ENCODE data around the gene ME3.

The ME3 gene

DNA sequence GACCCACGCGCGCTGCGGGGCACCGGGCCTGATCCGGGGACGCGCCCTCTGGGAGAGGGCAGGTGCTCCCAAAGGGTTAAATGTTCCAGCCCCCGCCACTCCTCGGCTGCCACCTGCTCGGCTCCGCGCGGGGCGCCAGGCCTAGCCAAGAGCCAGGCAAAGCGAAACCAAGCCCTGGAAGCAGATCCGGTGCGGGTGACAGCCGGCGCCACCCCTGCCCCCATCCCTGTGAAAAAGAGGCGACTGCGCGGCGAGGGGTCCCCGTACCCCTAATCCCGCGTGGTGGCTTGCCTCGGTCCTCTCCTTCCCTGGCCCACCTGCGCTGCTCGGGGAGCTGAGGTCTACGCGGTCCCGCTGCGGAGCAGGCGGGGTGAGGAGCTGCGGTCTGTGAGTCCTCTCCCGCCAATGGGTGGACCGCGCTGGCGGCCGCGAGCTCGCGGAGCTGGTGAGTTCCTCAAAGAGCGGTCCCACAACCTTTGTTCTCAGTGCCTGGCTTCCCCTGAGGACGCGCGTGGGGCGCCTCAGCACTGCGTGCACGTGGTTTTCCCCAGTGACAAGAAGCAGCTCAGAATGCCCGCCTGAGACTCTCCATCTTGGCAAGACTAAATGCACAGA is at the start of gene ME3:
Gene ME3 (minus strand): TSS at position 610 of the 615 bp plus-strand sequence.
- DNase-seq (ENCODE audit: low read depth in 3 of 3) = peak; percentile 14 to 39 (median 34)

DNA sequence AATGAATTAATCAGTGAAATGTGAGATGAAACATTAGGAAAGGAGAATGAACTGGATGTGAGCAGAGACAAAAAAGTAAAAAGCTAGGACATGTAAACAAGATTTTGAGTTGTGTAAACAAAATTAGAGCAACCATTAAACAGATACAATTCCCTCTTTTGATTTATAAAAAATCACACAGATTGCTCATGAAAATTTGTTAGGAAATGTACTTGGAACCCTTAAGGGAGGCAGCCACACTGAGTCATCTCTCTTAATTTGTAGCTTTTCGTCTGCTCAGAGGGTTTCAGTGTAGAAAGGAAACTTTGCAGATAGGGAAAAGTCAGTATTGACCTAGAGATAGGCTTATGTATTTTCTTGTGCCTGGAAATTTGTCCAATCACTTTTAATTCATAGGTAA is 49.6 kb upstream of the ME3 start:
- no peak for DNase-seq (ENCODE audit: low read depth in 3 of 3)

DNA sequence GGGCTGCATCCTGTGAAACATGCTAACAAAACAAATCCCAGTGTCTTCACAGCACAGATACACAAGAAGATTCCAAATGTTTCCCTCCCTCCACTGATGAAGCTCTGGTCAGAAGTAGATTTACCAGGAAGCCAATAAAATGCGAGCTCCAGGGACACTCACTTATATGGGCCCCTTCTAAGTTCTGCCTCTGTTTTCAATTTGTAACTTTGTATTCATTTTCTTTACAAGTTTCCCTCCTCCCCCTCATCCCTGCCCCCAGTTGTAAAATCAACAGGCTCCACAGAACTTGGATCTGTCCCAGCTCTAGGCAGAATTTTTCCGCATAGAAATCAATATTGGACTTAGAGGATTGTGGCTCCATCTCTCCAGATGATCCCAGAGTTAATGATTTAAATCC is 48.1 kb upstream of the ME3 start:
- no peak for DNase-seq (ENCODE audit: low read depth in 3 of 3)

DNA sequence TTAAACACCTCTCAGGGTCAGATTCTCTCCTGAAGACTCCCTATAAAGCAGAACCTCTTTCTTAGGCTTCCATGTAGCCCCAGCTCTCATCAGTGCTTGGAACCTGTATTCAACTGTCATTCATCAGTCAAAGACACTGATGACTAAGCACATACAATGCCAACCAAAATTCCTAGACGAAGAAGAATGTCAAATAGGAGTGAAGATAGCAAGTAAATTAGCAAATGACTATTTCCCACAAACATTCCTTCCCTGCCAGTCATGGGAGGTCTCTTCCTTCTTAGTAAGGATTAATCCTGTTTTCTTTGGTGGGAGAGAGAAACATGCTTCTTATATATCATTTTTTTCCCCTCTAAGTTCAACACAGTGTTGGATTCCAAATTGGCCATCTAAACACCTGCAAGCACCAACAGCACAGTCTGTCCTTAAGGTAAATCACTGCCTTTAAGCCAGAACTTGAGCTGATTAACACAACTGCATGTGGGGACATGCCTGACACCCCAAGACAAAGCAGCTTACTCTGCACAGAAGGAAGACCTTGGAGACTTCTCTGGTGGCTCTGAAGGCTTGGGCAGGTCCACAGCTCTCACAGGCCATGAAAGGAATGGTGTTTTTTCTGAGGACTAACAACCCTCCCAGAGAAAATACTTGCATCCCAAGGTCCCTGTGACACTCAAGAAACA is 47.5 kb upstream of the ME3 start:
- DNase-seq (ENCODE audit: low read depth in 3 of 3) = no peak

DNA sequence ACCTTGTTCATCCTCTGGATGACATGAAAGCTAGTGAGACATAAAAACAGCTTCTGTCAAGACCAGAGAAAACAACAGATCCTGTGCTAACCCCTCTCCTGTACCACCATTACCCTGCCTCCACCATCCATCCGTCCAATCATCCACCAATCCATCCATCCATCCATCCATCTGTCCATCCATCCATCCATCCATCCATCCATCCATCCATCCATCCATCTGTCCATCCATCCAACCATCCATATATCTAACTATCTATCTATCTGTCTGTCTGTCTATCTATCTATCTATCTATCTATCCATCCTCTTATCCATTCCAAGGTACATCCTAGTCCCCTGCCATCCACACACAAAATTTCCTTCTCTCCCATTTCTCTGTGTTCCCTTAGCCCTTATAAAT is 46.6 kb upstream of the ME3 start:
- DNase-seq (ENCODE audit: low read depth in 3 of 3) = no peak

DNA sequence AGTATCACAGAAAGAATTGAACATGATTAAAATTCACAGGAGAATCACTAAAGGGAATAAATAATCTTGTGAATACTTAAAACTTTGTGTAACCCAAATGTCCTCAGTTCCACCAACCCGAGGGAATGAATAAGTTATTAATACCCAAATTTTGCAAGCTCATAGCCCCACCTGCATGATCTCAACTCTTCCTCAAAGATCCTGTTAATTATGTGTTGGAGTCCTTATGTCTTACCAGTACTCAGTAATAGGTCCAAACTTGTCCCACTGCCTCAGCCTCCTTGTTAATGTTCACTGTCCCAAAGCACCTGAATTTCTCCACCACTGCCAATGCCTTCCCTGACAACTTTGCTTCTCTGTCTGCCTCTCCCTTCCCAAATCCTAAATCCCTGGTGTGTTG is 46.1 kb upstream of the ME3 start:
- DNase-seq (ENCODE audit: low read depth in 3 of 3) = no peak

DNA sequence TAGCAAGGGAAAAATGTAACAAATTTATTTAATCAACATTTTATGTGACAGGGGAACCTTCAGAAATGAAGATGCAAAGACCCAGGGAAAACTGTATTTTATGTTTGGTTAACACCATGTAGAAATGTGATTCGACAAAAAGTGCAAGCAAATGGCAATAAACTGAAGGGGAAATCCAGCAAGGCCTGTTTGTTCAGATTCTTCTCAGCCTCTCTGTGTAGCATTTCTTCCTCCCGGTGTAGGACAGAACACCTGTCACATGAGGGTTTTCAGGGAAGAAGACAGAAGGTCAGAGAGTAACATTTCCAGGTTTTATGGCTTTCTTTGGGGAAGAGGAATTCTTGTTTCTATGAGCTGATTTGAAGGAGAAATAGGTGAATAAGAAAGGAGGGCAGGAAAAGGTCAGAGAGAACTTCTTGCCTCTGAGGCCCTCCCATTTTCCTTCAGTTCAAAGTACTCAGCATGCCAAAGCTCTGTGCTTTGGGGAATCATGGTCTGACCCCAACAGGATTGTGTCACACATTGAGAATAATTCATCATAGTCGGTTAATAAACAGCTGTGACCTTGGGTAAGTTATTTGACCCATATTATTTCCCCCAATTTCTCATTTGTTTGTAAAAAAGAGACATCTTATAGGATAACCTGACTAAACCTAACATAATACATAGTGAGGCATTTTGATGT is 45.5 kb upstream of the ME3 start:
- DNase-seq (ENCODE audit: low read depth in 3 of 3) = no peak

DNA sequence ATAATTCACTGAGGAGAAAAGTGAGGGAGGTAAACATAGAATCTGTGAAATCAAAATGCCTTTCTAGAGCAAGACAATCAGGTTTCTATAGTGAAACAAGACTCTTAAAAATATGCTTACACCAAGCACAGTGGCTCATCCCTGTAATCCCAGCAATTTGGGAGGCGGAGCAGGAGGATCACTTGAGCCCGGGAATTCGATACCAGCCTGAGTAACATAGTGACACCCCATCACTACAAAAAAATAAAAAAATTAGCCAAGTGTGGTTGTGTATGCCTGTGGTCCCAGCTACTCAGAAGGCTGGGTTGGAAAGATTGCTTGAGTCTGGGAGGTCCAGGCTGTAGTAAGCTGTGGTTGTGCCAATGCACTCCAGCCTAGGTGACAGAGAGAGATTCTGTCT is 43.2 kb upstream of the ME3 start:
- DNase-seq (ENCODE audit: low read depth in 3 of 3) = no peak

DNA sequence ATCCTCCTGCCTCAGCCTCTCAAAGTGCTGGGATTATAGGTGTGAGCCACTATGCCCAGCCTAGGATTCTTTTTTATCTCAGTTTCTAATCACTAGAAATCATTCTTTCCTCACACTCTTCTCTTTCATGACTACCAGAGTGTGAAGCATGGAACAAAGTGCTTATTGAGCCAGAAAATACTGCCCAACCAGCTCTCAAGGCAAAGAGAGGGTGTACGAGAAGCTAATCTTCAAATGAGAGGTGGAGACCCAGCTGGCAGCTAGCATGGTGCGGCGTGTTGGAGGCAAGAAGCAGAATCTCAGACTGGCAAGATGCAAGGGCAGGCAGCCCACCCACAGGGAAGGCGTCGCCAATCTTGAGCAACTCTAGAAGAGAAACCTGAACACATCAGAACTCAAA is 41.1 kb upstream of the ME3 start:
- DNase-seq (ENCODE audit: low read depth in 3 of 3) = no peak

DNA sequence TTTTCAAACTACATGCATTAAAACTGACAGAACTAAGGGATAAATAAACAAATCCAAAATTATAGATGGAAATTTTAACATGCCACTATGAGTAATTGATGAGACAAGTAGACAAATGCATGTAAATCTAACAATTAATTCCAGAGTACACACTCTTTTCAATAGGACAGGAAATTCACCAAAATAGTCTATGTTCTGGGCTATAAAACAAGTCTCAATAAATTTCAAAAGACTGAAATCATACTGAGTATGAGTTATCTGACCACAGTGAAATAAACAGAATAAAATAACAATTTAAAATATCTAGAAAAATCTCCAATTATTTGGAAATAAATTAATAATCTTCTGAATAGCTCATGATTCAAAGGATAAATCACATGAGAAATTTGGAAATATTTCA is 38.5 kb upstream of the ME3 start:
- DNase-seq (ENCODE audit: low read depth in 3 of 3) = no peak

DNA sequence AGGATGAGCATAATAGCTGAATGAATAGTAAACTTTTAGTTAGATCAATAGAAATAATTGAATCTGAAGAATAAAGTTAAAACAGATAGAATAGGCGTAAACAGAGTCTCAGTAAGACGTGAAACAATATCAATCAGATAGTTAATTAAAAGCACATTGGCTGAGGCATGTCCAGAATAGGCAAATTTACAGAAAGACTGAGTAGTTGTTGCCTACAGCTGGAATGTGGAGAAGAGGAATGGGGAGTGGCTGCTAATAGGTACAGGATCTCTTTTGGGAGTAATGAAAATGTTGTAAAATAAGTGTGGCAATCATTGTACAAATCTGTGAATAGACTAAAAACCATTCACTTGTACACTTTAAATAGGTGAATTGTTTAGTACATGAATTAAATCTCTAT is 36.3 kb upstream of the ME3 start:
- DNase-seq (ENCODE audit: low read depth in 3 of 3) = no peak

DNA sequence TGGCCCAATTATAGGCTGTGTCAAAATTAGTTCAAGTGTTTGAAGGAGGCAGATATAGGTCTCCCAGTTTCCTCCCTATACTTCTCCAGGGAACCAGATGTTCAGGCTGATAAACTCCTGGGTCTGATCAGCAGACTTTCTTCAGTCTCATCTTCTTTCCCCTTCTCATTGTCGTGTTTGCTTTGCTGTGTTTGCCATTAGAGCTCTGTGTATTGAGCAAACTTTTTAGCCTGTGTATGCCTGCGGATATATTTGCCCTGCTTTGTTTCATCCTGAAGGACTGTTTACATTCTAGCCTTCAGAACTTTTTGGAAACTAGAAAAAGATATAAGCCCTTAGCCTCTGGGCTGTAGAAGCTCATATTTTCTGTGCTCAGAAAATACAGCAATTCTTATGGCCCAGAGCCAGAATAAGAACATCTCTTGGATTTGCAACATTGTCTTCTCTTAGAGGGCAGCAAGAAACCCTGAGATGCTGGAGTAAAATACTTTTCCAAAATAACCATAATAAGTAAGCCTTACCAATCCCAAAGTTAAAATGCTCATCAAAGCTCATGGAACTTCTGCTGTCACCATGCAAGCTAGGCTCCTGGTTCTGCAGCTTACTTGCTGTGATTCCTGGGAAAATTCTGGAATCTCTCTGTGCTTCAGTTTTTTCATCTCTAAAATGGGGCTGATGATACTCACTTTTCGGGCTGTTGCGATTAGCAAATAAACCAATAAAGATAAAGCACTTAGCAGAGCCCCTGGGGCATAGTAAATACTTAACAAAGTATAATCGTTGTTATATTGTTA is 34.1 kb upstream of the ME3 start:
- no peak for DNase-seq (ENCODE audit: low read depth in 3 of 3)

DNA sequence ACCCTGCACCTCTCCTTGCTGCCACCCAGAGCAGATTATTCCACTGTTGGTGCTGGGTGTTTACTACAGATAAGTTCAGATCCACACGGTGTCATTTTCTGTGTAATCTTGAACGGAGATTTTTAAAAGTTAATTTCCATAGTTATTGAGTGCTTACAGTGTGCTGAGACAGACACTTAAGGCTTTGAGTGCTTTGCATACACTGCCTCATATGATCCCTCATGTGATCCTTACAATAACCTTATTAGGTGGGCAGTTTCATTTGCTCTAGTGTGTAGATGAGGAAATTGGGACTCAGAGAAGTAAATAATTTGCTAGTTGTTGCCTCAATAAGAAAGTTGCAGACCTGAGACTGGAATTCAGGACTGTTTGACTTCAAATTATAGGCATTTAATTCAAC is 32.3 kb upstream of the ME3 start:
- no peak for DNase-seq (ENCODE audit: low read depth in 3 of 3)

DNA sequence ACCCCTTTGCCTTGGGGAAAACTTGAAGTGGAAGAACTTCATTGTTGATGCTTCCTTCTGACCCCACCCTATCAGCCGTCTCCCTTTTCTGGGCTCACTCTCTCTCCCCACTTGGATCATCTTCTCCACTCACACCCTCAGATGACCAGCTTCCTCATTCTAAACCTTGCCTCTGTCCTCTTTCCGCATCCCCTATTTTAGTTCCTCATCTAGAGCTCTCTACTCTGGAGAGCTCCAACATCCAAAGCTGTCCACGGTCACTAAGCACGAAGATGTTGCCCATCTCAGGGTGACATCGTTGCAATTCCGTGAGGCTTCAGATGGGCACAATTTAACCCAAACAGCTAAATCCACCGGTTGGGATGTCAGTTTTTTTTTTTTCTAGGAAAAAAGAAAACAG is 31.6 kb upstream of the ME3 start:
- DNase-seq (ENCODE audit: low read depth in 3 of 3) = no peak

DNA sequence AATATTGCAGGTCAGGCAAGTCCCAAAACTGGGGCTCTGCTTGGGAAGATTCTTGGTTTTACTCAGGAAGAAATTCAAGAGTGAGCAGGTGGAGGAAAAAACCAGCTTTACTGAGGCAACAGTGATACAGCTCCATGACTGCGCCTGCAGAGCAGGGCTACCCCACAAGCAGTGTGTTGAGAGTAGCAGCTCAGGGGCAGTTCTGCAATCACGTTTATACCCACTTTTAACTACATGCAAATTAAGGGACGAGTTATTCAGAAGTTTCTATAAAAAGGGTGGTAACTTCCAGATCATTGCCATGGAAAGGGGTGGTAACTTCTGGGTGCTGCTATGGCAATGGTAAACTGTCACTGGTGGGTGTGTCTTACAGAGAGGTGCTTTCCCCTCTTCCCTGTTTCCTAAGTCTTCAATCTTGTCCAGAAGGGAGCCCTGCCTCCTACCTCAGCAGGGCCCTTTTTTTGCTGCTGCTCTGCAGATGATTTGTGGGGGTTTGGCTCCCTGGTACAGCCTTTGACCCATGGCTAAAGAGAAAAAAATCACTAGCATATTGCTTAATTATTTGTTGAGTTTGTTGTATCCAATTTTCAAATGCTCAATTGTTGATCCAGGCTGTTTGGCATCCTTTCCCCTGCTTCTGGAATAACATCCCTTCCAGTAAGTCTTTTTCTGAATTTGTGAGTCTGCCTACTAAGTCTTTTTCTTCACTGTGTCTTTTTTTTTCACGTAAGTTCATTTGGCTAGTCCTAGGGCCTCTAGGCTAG is 30.0 kb upstream of the ME3 start:
- no peak for DNase-seq (ENCODE audit: low read depth in 3 of 3)

DNA sequence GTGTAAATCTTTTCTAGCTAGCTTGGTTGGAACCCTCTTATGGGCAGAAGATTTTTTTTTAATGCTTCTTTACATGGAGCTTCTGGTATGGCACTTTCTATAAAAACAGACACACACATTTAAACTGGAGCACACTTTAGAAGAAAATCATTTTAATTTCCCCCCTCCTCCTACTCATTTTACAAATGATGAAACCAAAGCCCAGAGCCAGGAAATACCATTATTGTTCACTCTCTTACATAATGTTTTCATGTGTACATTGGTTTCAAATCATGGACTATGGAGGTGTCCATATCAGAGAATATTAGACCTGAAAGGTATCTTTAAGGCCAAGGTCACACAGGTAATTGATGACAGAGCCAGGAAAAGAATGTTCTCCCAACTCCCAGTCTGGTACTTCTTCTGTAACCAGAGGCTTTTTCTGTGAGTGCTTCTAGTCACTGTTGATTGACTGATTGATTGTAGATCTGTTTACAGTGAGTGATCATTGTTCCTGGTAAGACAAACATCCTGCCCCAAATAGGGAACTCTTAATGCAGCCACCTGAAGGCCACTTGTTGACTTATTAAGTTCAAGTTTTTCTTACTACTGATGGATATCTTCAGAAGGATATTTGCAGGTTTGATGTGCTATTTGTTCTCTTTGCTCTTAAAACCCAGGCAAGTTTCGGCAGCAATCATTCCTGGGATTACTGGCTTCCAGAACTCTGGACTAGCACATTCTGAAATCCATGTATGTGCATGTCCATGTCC is 26.8 kb upstream of the ME3 start:
- no peak for DNase-seq (ENCODE audit: low read depth in 3 of 3)

DNA sequence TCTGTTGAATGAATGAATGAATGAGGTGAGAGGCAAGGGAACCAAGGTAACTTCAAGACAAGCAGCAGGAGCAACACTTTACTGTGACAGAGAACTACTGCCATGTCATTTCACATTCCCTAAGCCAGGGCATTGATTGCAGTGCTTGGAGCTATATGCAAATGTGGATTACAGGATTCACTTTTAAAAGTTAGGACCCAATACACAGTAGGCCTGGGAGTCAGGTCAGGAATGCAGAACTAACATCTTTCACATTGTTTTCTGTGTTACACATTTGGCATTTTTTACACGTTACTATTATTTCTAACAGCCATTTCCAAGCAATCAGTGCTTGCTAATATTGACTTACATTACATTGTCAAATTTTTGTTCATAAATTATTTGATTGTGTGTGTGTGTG is 26.2 kb upstream of the ME3 start:
- DNase-seq (ENCODE audit: low read depth in 3 of 3) = no peak

DNA sequence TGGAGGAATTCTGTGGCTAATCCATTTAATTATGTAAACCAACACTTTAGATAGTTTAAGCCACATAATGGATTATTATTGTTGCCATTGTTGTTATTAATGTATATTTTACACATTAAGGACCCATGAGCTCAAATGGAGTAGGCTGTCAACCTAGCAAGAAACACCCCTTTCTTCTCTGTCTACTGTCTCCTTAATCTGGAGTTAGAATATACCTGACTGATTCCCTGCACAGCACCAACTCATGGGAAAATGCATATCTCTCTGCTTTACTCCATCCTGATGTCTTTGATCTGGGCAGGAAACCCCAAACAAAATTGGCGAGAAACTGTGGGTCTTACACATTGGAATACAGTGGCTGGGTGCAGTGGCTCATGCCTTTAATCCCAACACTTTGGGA is 24.0 kb upstream of the ME3 start:
- DNase-seq (ENCODE audit: low read depth in 3 of 3) = no peak

DNA sequence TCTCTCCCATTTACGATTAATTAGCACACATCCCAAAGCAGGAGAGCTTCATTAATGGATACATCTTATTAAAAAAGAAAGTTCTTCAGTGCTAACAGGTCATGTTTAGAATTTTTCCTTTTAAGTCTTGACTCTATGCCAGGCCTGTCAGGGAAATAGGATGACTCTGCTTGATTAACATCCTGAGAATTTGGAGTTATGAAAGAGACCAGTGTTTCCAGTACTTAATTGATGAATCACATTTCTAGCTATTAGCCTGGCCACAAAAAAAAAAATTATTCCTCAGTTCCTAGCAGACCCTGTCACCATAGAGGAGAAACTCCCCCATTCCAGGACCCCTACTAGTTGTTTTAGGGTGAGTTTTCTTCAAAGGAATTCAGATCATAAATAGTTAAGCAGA is 23.6 kb upstream of the ME3 start:
- DNase-seq (ENCODE audit: low read depth in 3 of 3) = no peak

DNA sequence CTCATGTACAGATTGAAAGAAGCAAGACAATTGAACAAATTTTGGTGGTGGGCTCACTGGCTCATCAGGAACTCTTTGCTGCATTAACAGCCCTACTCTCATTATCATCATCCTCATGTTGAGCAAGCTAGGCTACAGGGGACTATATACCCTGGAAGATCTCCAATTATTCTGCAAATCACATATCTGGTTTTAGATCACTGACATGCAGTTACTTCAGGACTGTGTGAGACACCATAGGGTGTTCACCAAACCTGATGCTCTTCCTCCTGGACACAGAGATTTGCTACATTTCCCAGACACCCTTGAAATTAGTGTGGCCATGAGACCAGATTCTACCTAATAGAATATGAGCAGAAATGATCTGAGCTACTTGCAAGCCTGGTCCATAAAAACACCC is 23.0 kb upstream of the ME3 start:
- no peak for DNase-seq (ENCODE audit: low read depth in 3 of 3)

DNA sequence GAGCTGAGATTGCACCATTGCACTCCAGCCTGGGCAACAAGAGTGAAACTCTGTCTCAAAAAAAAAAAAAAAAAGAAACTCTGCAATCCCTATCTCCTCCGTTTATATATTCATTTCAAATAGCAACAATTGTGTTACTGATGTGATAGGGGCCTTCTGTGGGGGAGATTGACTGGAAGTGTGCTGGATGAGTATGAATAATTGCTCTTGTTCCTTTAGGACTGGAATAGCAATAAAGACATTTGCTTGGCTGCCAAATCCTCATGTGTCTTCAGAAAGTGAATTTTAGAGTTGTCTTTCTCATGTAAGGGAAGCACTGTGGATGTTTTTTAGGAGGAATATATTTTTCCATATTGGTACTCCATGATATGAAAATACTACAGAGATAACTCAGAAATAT is 21.1 kb upstream of the ME3 start:
- no peak for DNase-seq (ENCODE audit: low read depth in 3 of 3)

All from stimulated activated CD4-positive, alpha-beta T cell treated with anti-CD3 and anti-CD28 coated beads, TNF-alpha, amount 100 ng/mL, for 4 hours (primary cell).